ENCODE results near the gene CEP68.

CEP68 gene

DNA sequence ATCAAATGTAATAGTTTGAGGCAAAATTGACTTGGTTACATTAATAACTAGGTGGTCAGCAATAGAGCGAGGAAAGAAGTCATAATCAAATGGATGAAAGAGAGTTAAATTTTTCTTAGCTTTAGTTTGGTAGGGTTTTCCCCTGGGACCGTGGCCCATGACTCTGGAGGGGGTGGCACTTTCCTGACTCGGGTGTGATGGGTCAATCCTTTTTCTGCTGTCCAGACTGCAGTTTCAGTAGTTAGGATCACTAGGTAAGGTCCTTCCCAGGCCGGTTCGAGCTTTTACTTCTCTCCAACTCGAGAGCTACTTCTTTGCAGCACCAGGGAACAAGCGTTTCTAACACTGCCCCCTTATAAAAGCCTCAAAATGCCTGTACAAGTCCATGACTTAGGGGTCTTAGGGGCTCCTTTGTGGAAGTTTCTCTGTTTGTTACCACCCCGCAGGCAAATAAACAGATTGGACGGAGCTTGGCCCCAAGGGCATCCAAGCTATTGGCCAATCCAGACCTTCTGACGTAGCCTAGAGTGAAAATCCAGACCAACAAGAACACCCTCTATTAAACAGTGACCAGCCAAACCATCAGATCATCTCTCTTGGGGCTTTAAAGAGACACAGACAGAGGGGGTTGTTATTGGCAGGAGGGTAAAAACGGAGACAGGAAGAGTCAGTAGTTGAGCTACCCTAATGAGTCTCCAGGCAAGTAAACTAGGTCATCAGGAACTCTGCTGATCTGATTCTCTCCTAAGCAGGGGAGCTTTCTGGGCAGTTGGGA is 9.4 kb upstream of the CEP68 start:
- in situ Hi-C loops (cut with MboI; ENCODE audit: low pct_unique_long_range_greater_than_20kb, low sequenced_read_pairs, unreplicated experiment): loop anchor here (25.0 kb wide), 3 partner anchors 135 to 710 kb away; no protein-coding TSS in a partner anchor
- TF ChIP-seq, protein P1, sequence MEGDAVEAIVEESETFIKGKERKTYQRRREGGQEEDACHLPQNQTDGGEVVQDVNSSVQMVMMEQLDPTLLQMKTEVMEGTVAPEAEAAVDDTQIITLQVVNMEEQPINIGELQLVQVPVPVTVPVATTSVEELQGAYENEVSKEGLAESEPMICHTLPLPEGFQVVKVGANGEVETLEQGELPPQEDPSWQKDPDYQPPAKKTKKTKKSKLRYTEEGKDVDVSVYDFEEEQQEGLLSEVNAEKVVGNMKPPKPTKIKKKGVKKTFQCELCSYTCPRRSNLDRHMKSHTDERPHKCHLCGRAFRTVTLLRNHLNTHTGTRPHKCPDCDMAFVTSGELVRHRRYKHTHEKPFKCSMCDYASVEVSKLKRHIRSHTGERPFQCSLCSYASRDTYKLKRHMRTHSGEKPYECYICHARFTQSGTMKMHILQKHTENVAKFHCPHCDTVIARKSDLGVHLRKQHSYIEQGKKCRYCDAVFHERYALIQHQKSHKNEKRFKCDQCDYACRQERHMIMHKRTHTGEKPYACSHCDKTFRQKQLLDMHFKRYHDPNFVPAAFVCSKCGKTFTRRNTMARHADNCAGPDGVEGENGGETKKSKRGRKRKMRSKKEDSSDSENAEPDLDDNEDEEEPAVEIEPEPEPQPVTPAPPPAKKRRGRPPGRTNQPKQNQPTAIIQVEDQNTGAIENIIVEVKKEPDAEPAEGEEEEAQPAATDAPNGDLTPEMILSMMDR (IDR thresholded peaks at IDR 0.05; ENCODE audit: extremely low read depth, insufficient read depth, missing control alignments): no peak
- no peak for DNase-seq (ENCODE audit: low spot score)

DNA sequence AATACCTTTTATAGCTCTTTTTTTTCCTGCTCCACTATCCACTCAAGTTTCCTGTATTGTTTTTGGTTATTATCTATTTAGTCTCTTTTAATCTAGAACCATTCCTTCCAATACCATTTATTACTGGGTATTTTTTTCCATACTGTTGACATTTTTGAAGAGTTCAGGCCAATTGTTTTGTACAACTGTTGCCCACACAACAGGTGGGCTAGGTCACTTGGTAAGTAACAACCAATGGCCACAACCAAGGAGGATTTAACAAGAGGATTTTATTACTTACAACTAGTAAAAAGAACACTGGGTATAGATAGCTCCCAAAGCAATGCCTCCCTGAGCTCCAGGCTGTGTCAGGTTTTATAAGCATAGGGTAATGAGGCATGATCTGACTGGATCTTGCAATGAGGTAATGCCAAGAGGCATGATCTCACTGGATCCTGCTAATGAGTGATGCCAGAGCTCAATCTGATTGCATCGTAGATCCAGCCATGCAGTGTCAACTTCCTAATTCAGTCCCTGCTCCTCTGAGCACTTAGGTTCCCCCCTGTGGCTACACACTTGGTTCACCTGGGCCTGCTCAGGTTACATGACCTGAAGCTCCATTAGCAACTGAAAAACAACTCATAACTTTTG is 7.1 kb upstream of the CEP68 start:
- TF ChIP-seq, protein P1 (IDR thresholded peaks at IDR 0.05; ENCODE audit: extremely low read depth, insufficient read depth, missing control alignments): no peak
- no peak for DNase-seq (ENCODE audit: low spot score)
- in situ Hi-C loops (cut with MboI; ENCODE audit: low pct_unique_long_range_greater_than_20kb, low sequenced_read_pairs, unreplicated experiment): loop anchor here (25.0 kb wide), 3 partner anchors 137 to 712 kb away; no protein-coding TSS in a partner anchor

GRCh38 chr2:65050931-65051330 is 5.3 kb upstream of the CEP68 start:
- DNase-seq (ENCODE audit: low spot score): no peak
- TF ChIP-seq, protein P1 (IDR thresholded peaks at IDR 0.05; ENCODE audit: extremely low read depth, insufficient read depth, missing control alignments): no peak
- in situ Hi-C loops (cut with MboI; ENCODE audit: low pct_unique_long_range_greater_than_20kb, low sequenced_read_pairs, unreplicated experiment): loop anchor here (10.0 kb wide), 1 partner anchor 124 kb away; no protein-coding TSS in a partner anchor

- TF ChIP-seq, protein P1 (IDR thresholded peaks at IDR 0.05; ENCODE audit: extremely low read depth, insufficient read depth, missing control alignments): no peak
- in situ Hi-C loops (cut with MboI; ENCODE audit: low pct_unique_long_range_greater_than_20kb, low sequenced_read_pairs, unreplicated experiment): loop anchor here (10.0 kb wide), 1 partner anchor 122 kb away; no protein-coding TSS in a partner anchor
- DNase-seq (ENCODE audit: low spot score): peak; percentile 81
These were observed 3.0 kb upstream of the CEP68 start for GRCh38 chr2:65053199-65053598.

DNA sequence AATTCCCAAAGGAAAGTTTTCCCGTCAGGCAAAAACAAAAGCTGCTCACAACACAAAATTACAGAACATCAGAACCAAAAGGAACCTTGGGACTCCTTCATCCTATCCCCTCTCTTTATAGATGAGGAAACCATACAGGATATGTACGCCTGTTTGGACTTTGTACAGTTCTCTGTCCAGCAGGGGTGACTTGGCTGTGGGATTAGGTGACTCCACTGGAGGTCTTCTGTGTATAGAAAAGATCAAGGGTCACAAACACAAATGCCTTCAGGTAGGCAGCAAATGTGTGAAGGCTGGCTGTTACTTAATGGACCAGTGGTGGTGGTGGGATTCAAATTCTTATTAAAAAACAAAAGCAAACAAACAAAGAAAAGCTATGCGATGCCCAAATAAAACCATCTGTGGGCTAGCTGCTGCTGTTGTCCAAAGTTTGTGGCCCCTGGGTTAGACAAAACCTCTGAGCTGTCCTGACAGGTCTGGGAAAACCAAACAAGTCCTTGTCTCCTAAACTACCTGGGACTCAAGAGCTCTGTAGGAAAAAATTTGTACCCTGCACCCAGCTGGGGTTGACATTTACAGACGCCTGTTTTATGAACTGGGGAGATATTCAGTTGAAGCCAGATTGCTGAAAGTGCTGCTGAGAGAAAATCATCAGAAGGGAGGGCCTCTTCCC is 1.3 kb upstream of the CEP68 start:
- TF ChIP-seq, protein P1 (IDR thresholded peaks at IDR 0.05; ENCODE audit: extremely low read depth, insufficient read depth, missing control alignments): no peak
- DNase-seq (ENCODE audit: low spot score): peak; percentile 12
- in situ Hi-C loops (cut with MboI; ENCODE audit: low pct_unique_long_range_greater_than_20kb, low sequenced_read_pairs, unreplicated experiment): loop anchor here (10.0 kb wide), 1 partner anchor 120 kb away; no protein-coding TSS in a partner anchor
